Measurements from ENCODE around the gene HADHA.

DNA sequence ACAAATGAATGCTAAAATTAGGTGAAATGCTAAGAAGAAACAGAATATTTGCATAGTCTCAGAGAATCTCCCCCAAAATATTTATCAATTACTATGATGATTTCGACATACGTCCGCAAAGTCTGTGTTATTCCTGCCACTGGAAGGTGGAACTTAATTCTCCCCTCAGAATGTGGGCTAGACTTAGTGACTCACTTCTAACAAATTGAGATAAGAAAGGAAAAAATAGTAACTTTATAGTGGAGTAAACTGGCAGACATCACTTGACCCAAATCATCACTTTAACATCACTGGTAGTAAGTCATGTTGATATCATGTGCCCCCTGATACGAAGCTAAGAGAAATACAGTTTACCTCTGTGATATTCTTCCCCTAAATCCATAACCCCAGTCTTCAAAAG, 23.8 kb upstream of the HADHA start:
- TF ChIP-seq, protein P1, sequence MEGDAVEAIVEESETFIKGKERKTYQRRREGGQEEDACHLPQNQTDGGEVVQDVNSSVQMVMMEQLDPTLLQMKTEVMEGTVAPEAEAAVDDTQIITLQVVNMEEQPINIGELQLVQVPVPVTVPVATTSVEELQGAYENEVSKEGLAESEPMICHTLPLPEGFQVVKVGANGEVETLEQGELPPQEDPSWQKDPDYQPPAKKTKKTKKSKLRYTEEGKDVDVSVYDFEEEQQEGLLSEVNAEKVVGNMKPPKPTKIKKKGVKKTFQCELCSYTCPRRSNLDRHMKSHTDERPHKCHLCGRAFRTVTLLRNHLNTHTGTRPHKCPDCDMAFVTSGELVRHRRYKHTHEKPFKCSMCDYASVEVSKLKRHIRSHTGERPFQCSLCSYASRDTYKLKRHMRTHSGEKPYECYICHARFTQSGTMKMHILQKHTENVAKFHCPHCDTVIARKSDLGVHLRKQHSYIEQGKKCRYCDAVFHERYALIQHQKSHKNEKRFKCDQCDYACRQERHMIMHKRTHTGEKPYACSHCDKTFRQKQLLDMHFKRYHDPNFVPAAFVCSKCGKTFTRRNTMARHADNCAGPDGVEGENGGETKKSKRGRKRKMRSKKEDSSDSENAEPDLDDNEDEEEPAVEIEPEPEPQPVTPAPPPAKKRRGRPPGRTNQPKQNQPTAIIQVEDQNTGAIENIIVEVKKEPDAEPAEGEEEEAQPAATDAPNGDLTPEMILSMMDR (IDR thresholded peaks at IDR 0.05), result no peak
- TF ChIP-seq POLR2A (IDR thresholded peaks at IDR 0.05), result no peak
